Panc1 (cell line): Measurements from ENCODE around the gene OGG1. TPM values are rescaled to one million over a fixed set of nuclear protein-coding genes. Genes with fewer than 3 reads are reported as not detected.

Experiments
- ATAC-seq: fragments of 200-7000 bp; cut with Tn5 transposase; 2 replicates; pipeline ENCODE4 v1.9.1; 2020; ENCODE audit warnings: mild to moderate bottlenecking, moderate library complexity
- BruUV-seq: library from RNA; stranded (reverse); fragments of 400-500 nt; replicated peaks from 2 replicates; lab custom pipeline; 2021; lab: Mats Ljungman, UMichigan
- CTCF ChIA-PET: fragments of 300-600 bp; sonication (Branson Sonifier 250); formaldehyde crosslinking; loops from one replicate; lab custom pipeline; 2022; ENCODE audit warnings: antibody characterized with exemption; lab: Charles Lee
- POLR2A ChIA-PET: fragments of 300-600 bp; sonication (Branson Sonifier 250); formaldehyde crosslinking; loops from one replicate; lab custom pipeline; 2022; ENCODE audit warnings: antibody characterized with exemption; lab: Charles Lee
- DNase-seq: peaks from one replicate; pipeline ENCODE4 v3.0.0-alpha.2; 2010; ENCODE audit warnings: low read depth, low spot score
- H3K27ac ChIP-seq: 2 replicates; pipeline ENCODE4 v1.5.1; 2011; ENCODE audit warnings: mild to moderate bottlenecking, low read length, inconsistent platforms
- H3K27me3 ChIP-seq: fragments of 200-500 bp; sonication (Bioruptor generic); 2 replicates; pipeline ENCODE4 v1.6.0; 2014; ENCODE audit warnings: low read length, inconsistent platforms; ENCODE audit not compliant: control insufficient read depth, insufficient read depth
- H3K36me3 ChIP-seq: fragments of 200-500 bp; sonication (Bioruptor generic); 2 replicates; pipeline ENCODE4 v1.5.1; 2014; ENCODE audit warnings: inconsistent platforms, mild to moderate bottlenecking, low read length, moderate library complexity; ENCODE audit not compliant: control insufficient read depth, insufficient read depth
- H3K4me1 ChIP-seq: 2 replicates; pipeline ENCODE4 v1.5.1; 2011; ENCODE audit warnings: inconsistent platforms, mild to moderate bottlenecking, low read length, moderate library complexity; ENCODE audit not compliant: control insufficient read depth, insufficient read depth
- H3K4me3 ChIP-seq, 2 experiments: 2 replicates each; pipeline ENCODE4 v1.5.1; 2011 to 2012; ENCODE audit warnings: low read depth in 2 of 2, low read length in 2 of 2, mild to moderate bottlenecking in 2 of 2, inconsistent platforms in 1 of 2, moderate library complexity in 1 of 2
- H3K9me3 ChIP-seq: fragments of 200-500 bp; sonication (Bioruptor generic); 2 replicates; pipeline ENCODE4 v1.5.1; 2014; ENCODE audit warnings: low read depth, mild to moderate bottlenecking, inconsistent platforms, low read length, moderate library complexity; ENCODE audit not compliant: control insufficient read depth, insufficient read depth
- POLR2AphosphoS5 ChIP-seq: IDR thresholded peaks from 2 replicates; pipeline ENCODE4 v1.6.1; 2012; ENCODE audit warnings: mild to moderate bottlenecking, low read depth, low read length, moderate library complexity
- REST ChIP-seq, 2 experiments: IDR thresholded peaks; 2 replicates each; pipeline ENCODE4 v1.6.1; 2011 to 2012; ENCODE audit warnings: low read depth in 2 of 2, control low read depth in 1 of 2, low read length in 1 of 2, mild to moderate bottlenecking in 1 of 2, moderate library complexity in 1 of 2; ENCODE audit not compliant: insufficient read depth in 1 of 2
- SIN3A ChIP-seq: IDR thresholded peaks from 2 replicates; pipeline ENCODE4 v1.6.1; 2012; ENCODE audit warnings: low read depth, mild to moderate bottlenecking, low read length, moderate library complexity, borderline replicate concordance; ENCODE audit not compliant: insufficient read depth
- TCF7L2 ChIP-seq: IDR thresholded peaks from 2 replicates; pipeline ENCODE4 v1.6.1; 2011; ENCODE audit warnings: mild to moderate bottlenecking, low read depth, low read length, inconsistent platforms
- in situ Hi-C: cut with HindIII; loops from 2 replicates; pipeline ENCODE4 v1.10.0; 2016; ENCODE audit warnings: low sequenced_read_pairs, low pct_unique_long_range_greater_than_20kb
- intact Hi-C: fragments of 100-400 bp; cut with micrococcal nuclease; formaldehyde crosslinking; loops from one replicate; pipeline ENCODE4 v1.10.0; 2022; ENCODE audit not compliant: unreplicated experiment
- total RNA-seq: library from RNA; stranded (reverse); gene quantifications from one replicate; pipeline ENCODE4 v1.2.1, GENCODE V29; 2021; ENCODE audit not compliant: unreplicated experiment
- TF ChIP-seq, protein P1 (sequence below): fragments of 450-650 bp; IDR thresholded peaks from 2 replicates; pipeline ENCODE4 v1.5.1; 2017; ENCODE audit warnings: mild to moderate bottlenecking

The OGG1 gene
- total RNA-seq, 1 experiment from 2014 or later, result 32.5 TPM

GRCh38 chr3:9781978-9782603 is 32.3 kb downstream of the OGG1 start:
- POLR2A ChIA-PET, result no interaction called here
- CTCF ChIA-PET, result interaction anchor here (0.5 to 1.1 kb wide), 2 partner anchors 11 to 45 kb away, joined by 3 read pairs; no protein-coding TSS in a partner anchor
- ATAC-seq, result no peak

GRCh38 chr3:9782770-9783169 is 33.0 kb downstream of the OGG1 start:
- no peaks in the 10 kb centered on the region for H3K4me1 ChIP-seq
- TF ChIP-seq REST (IDR thresholded peaks at IDR 0.05; ENCODE audit: insufficient read depth in 1 of 2, low read depth in 2 of 2, low read length in 1 of 2), result no peak
- no peak for TF ChIP-seq SIN3A
- no peak for TF ChIP-seq TCF7L2
- TF ChIP-seq, protein P1, sequence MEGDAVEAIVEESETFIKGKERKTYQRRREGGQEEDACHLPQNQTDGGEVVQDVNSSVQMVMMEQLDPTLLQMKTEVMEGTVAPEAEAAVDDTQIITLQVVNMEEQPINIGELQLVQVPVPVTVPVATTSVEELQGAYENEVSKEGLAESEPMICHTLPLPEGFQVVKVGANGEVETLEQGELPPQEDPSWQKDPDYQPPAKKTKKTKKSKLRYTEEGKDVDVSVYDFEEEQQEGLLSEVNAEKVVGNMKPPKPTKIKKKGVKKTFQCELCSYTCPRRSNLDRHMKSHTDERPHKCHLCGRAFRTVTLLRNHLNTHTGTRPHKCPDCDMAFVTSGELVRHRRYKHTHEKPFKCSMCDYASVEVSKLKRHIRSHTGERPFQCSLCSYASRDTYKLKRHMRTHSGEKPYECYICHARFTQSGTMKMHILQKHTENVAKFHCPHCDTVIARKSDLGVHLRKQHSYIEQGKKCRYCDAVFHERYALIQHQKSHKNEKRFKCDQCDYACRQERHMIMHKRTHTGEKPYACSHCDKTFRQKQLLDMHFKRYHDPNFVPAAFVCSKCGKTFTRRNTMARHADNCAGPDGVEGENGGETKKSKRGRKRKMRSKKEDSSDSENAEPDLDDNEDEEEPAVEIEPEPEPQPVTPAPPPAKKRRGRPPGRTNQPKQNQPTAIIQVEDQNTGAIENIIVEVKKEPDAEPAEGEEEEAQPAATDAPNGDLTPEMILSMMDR, result no peak
- TF ChIP-seq POLR2AphosphoS5, result no peak
- in situ Hi-C loops (no loop called here), intact Hi-C loops (no loop called here)
- no peaks in the 10 kb centered on the region for H3K27me3 ChIP-seq
- H3K27ac ChIP-seq, result no peak overlapping the region
- POLR2A ChIA-PET, result no interaction called here
- H3K9me3 ChIP-seq, result no peaks in the 10 kb centered on the region
- CTCF ChIA-PET, result interaction anchor here (1.1 kb wide), 1 partner anchor 44 kb away, joined by 3 read pairs; no protein-coding TSS in a partner anchor
- no peak for DNase-seq
- no peak overlapping the region for H3K4me3 ChIP-seq
- BruUV-seq, result no TSS peak
- H3K36me3 ChIP-seq, result no peaks in the 10 kb centered on the region
- peak; percentile 67; the same call in 1 of the 2 replicates for ATAC-seq

More at GRCh38 chr3:9781978-9782603, 32.3 kb downstream of the OGG1 start:
- Histone ChIP-seq H3K36me3 (no peaks in the 10 kb centered on the region), H3K9me3 (no peaks in the 10 kb centered on the region), H3K4me3 (no peak overlapping the region), H3K27ac (no peak overlapping the region), H3K27me3 (no peaks in the 10 kb centered on the region), H3K4me1 (no peaks in the 10 kb centered on the region)
- TF ChIP-seq, protein P1, result no peak
- TF ChIP-seq REST (IDR thresholded peaks at IDR 0.05; ENCODE audit: insufficient read depth in 1 of 2, low read depth in 2 of 2, low read length in 1 of 2) (no peak), POLR2AphosphoS5 (no peak), TCF7L2 (no peak), SIN3A (no peak)
- DNase-seq, result no peak
- intact Hi-C loops (no loop called here), in situ Hi-C loops (no loop called here)
- BruUV-seq, result no TSS peak
